GM10266 (cell line): ENCODE data around the gene ZMYND10.

Experiments
- DNase-seq: peaks from one replicate; pipeline ENCODE4 v3.0.0; 2012; ENCODE audit errors: extremely low spot score
- TF ChIP-seq, protein P1 (sequence below): IDR thresholded peaks from 2 replicates; pipeline ENCODE4 v1.5.1; 2012; ENCODE audit warnings: mild to moderate bottlenecking, low read depth; ENCODE audit not compliant: control insufficient read depth, insufficient read depth; ENCODE audit errors: missing control alignments

The ZMYND10 gene

DNA sequence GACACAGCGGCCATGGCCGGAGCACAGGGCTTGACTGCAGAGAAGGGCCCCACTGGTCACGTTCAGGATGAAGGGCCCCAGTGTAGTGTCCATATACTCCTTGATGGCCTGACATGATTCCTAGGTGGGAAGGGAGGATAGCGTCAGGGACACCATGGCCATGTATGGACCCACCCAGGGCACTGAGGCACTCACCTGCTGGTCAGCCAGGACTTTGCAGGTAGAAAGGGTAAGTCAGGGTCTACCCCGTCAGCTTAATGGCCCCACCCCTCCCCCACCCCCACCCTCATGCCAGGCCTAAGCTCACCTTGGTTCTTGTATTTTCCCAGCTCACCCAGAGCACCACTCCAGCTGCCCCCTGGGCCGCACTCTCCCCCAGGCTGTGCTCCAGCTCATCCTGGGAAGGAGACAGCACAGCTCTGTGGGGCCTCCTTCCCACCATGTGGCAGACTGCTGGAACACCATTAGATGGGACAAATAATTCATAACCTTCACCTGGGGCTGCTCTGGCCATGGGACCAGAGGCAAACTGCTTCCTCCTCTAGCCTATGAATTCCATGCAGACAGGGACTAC lies 44.8 kb downstream of the ZMYND10 start:
- DNase-seq, result no peak
- TF ChIP-seq, protein P1, sequence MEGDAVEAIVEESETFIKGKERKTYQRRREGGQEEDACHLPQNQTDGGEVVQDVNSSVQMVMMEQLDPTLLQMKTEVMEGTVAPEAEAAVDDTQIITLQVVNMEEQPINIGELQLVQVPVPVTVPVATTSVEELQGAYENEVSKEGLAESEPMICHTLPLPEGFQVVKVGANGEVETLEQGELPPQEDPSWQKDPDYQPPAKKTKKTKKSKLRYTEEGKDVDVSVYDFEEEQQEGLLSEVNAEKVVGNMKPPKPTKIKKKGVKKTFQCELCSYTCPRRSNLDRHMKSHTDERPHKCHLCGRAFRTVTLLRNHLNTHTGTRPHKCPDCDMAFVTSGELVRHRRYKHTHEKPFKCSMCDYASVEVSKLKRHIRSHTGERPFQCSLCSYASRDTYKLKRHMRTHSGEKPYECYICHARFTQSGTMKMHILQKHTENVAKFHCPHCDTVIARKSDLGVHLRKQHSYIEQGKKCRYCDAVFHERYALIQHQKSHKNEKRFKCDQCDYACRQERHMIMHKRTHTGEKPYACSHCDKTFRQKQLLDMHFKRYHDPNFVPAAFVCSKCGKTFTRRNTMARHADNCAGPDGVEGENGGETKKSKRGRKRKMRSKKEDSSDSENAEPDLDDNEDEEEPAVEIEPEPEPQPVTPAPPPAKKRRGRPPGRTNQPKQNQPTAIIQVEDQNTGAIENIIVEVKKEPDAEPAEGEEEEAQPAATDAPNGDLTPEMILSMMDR, result no peak

DNA sequence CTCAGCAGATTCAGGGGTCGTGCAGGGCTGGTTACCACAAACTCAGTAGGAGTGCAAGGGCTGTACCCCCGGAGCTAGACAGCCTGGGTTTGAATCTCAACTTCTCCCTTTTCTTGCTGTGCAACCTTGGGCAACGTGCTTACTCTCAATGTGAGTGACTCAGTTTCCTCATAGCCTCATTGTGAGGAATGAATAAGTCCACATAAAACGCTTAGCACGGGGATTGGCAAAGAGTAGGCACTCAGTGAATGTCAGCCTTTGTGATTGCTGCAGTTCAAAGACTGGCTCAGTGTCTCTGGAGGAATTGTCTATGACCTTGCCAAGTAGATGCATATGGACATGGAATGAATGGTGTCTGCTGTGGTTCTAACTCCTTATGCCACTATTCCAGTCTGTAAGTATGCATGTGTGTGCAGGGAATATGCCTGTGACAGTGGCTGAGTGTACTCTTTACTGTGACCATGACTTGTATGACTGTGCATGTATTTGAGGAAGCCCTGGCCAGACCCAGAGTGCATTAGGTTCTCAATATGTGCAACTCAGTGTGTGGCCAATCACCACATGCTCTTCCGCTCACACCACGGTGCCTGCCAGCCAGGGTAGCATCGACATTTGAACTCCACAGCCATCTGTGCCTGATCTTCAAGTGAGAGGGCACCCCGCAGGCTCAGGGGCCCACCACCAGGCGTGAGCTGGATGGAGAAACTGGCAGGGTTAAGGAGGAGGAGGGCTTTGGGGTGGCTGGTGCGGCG lies 45.4 kb downstream of the ZMYND10 start:
- DNase-seq, result no peak
- TF ChIP-seq, protein P1, result no peak

DNA sequence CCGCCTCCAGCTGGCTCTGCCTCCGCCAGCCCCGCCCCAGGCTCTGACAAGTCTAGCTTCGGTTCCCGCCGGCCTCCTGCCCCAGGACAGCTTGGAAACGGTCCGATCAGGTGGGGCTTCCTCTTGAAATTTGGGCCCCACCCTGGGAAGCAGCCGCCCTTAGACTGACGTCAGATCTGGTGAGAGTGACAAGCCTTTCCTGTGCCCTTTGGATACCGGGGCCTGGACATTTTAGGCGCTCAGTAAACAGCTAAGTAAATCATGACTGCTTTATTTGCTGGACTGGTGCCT lies 45.9 kb downstream of the ZMYND10 start:
- TF ChIP-seq, protein P1, result no peak
- DNase-seq, result no peak

DNA sequence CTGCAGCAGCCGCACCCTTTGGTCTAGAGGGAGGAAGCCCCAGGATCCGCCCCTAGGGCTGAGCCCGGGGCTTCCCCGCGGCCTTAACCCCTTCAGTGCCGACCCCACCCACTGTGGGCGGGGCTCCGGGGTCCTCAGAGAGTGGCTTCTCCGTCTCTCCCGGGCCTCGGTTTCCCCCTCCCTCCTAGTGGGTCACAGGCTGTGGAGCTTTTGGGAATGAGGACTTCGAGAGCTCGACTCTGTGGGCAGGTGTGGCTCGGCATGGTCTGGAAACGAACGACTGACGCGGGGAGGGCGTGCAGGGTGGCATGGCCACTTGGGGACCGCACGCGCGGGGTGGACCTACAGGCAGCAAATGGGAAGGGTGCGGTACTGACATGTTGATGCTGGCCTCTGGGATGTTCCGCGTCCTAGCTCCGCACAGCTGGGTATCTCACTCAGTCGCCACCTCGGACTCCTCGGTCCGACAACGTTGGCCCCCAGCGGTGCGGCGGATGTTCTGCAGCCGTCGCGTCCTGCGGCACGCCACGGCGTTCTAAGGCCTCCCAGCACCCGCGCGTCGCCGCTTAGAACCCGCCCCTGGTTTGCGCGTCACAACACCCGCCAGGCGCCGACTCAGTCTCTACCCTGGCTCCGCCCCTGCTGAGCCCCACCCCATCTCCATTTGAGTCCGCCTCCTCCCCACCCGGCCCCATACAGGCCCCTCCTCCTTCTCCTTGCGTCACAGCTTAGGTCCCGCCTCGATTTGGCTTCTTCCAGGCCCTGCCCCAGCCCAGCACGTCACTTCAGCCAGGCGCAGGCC lies 46.5 kb downstream of the ZMYND10 start, which contains the start of the genes HYAL3 and NAA80:
Gene HYAL3 (minus strand): TSS at position 570 of the 802 bp plus-strand sequence. CDS start 3,803 bp downstream, outside the sequence.
Gene NAA80 (minus strand): TSS at position 570 of the 802 bp plus-strand sequence. CDS start 1,942 bp downstream, outside the sequence.
- TF ChIP-seq, protein P1, result peak; percentile 42

DNA sequence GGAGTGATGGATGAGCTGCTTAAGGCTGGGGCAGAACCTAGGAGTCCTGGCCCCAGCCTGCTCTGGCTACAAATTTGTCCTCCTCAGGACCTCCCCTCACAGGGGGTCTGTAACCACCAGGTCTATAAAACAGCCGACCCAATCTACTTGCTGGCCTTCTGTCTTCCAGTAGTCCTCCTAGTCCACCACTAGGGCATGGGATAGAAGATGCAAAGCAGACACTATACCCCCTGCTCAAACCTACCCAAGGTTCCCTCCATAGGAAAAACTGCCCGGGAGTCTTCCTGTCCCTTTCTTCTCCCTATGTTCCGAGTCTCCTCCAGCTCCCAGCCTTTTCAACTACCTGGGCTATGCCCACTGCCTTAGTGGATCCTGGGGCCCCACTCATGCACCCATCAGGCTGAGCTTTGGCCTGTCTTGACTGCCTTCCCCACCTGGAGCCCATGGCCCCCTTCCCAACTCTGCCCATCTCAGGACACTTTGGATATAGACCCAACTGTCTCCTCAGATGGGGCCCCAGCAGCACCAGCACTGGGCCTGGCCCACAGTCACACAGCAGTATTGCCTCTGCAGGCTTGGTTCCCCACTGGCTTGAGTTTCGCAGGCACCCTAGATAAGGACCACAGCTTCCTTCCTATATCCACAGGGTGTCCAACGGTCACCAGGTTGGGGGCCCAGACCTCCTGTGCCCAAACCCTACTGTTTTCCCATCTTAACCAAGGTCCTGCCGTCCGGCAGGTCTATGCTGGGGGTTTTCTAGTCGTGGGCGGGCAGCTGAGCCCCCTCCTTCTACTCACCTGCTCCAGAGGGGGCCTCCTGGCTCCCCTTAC lies 47.4 kb downstream of the ZMYND10 start:
- DNase-seq, result no peak
- TF ChIP-seq, protein P1, result no peak

More for the DNA sequence above, 46.5 kb downstream of the ZMYND10 start, which contains the start of the genes HYAL3 and NAA80:
- DNase-seq, result peak; percentile 98

DNA sequence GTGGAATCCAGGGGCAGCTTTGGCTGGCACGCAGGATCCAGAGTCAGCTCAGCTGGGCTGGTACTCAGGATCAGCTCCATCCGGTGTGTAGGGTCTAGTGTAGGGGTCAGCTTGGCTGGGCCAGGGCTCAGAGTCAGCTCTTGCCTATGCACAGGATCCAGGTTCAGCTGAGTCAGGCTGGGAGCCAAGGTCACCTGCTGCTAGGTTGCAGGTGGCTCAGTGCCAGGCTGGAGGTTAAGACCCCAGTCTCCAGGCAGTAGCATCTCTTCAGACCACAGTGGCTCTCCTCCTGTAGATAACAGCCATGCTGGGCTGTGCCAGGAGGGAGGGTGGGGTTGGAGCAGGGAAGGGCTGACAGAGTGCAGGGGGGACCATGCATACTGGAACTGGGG lies 48.2 kb downstream of the ZMYND10 start:
- no peak for DNase-seq
- TF ChIP-seq, protein P1, result no peak
